T-cell (primary cell): ENCODE measurements around the gene CRP. TPM values are rescaled to one million over a fixed set of nuclear protein-coding genes. Genes with fewer than 3 reads are reported as not detected.

Source experiments
- ATAC-seq, 4 experiments: fragments of 200-7000 bp in 3 of 4; fragments of 150-1000 bp in 1 of 4; cut with Tn5 transposase; replicated peaks in 1 of 4; 1 replicate in 3 of 4; 2 replicates in 1 of 4; pipeline ENCODE4 v1.10.0; 2021; ENCODE audit warnings: moderate library complexity in 3 of 4, mild to moderate bottlenecking in 2 of 4, moderate number of reproducible peaks in 1 of 4
- CTCF ChIA-PET, 2 donors: fragments of 300-600 bp; sonication (Branson Sonifier 250); formaldehyde crosslinking; loops; one replicate each; lab custom pipeline; 2022; ENCODE audit warnings: antibody characterized with exemption in 2 of 2; lab: Charles Lee
- POLR2A ChIA-PET, 2 donors: fragments of 300-600 bp; sonication (Branson Sonifier 250); formaldehyde crosslinking; loops; one replicate each; lab custom pipeline; 2022; ENCODE audit warnings: antibody characterized with exemption in 2 of 2; lab: Charles Lee
- DNase-seq, 35 experiments: peaks; one replicate each; pipeline versions ENCODE4 v3.0.0 to v3.0.0-alpha.2; 2013 to 2023
- H3K27ac ChIP-seq: one replicate; pipeline ENCODE4 v1.5.1; 2013; ENCODE audit warnings: low read length
- H3K27me3 ChIP-seq, 2 experiments: replicated peaks in 1 of 2; 1 replicate in 1 of 2; 2 replicates in 1 of 2; pipeline versions ENCODE4 v1.6.1 to v1.7.0; 2013; ENCODE audit warnings: low read length in 1 of 2, mixed read lengths in 1 of 2; ENCODE audit not compliant: control insufficient read depth in 2 of 2, insufficient read depth in 2 of 2; ENCODE audit errors: extremely low read depth in 1 of 2
- H3K36me3 ChIP-seq, 2 donors: 1 replicate in 1 of 2; 2 replicates in 1 of 2; pipeline versions ENCODE4 v1.6.1 to v1.7.0; 2013; ENCODE audit warnings: low read length in 1 of 2; ENCODE audit not compliant: control insufficient read depth in 2 of 2, insufficient read depth in 1 of 2; ENCODE audit errors: extremely low read depth in 1 of 2
- H3K4me1 ChIP-seq, 2 experiments: 1 replicate in 1 of 2; 2 replicates in 1 of 2; pipeline versions ENCODE4 v1.6.1 to v1.7.0; 2013; ENCODE audit warnings: low read length in 2 of 2, mixed read lengths in 1 of 2; ENCODE audit not compliant: insufficient read depth in 2 of 2, control insufficient read depth in 1 of 2; ENCODE audit errors: extremely low read depth in 1 of 2
- H3K4me3 ChIP-seq, 2 donors: 1 replicate in 1 of 2; 2 replicates in 1 of 2; pipeline versions ENCODE4 v1.5.1 to v1.7.0; 2013; ENCODE audit warnings: mild to moderate bottlenecking in 2 of 2, low read length in 1 of 2, moderate library complexity in 1 of 2; ENCODE audit not compliant: control insufficient read depth in 1 of 2; ENCODE audit errors: extremely low read depth in 1 of 2
- H3K9me3 ChIP-seq: 2 replicates; pipeline ENCODE4 v1.7.0; 2013
- H3K27ac Mint-ChIP-seq, 2 donors: one replicate each; pipeline ENCODE4 v1.8.0; 2020 to 2021; ENCODE audit warnings: mild to moderate bottlenecking in 2 of 2, mixed read lengths in 2 of 2
- H3K27me3 Mint-ChIP-seq, 2 donors: one replicate each; pipeline ENCODE4 v1.8.0; 2021 to 2022; ENCODE audit warnings: mixed read lengths in 2 of 2
- H3K36me3 Mint-ChIP-seq: one replicate; pipeline ENCODE4 v1.8.0; 2021; ENCODE audit warnings: mixed read lengths
- H3K4me1 Mint-ChIP-seq, 3 donors: one replicate each; pipeline ENCODE4 v1.8.0; 2020 to 2022; ENCODE audit warnings: mixed read lengths in 3 of 3, mild to moderate bottlenecking in 1 of 3
- H3K4me3 Mint-ChIP-seq, 3 donors: one replicate each; pipeline ENCODE4 v1.8.0; 2020 to 2022; ENCODE audit warnings: mild to moderate bottlenecking in 3 of 3, mixed read lengths in 3 of 3, moderate library complexity in 3 of 3
- H3K9me3 Mint-ChIP-seq, 3 donors: one replicate each; pipeline ENCODE4 v1.8.0; 2020 to 2022; ENCODE audit warnings: mixed read lengths in 3 of 3
- WGBS: methylation state at CpG from one replicate; pipeline ENCODE4 v1.1.5; 2013; ENCODE audit warnings: missing lambda C conversion rate; ENCODE audit not compliant: insufficient coverage; 5-methylcytosine and 5-hydroxymethylcytosine counted together
- total RNA-seq, 35 experiments: library from RNA in 6 of 35; stranded (reverse) in 6 of 35; fragments of 120-200 nt in 1 of 35; gene quantifications; one replicate each; pipeline versions ENCODE4 v1.2.1 to v1.2.4 and lab custom pipeline; 2013 to 2026

The CRP gene
- total RNA-seq (1 to 10 TPM in 2 of 5 donors, under 1 TPM in 1, not detected in 2; 0.73 to 2.1 (median 1.7) TPM), total RNA-seq (lab: John Stamatoyannopoulos, UW) (0 to 0.06 (median 0) reads per million in 29 experiments)
- total RNA-seq (2013) = not detected

GRCh38 chr1:159714529-159714928, at the start of gene CRP:
CRP (minus strand) TSS chr1:159714589; CDS start chr1:159714485, 104 bp downstream.
- no CpG with 5 or more reads among the region's 6 CpGs for WGBS

GRCh38 chr1:159763686-159764085, 49.3 kb upstream of the CRP start:
- CTCF ChIA-PET = no interaction called here

More at GRCh38 chr1:159714529-159714928, at the start of gene CRP:
- no peak within 1 kb of the TSS for H3K4me3 ChIP-seq
- H3K27ac ChIP-seq = no peak within 1 kb of the TSS
- peaks cover 12 to 15% (median 13%) of the 10 kb centered on the region in 3 donors for H3K9me3 Mint-ChIP-seq
- ChIA-PET POLR2A (no interaction called here), CTCF (no interaction called here)
- H3K4me1 ChIP-seq = no peaks in the 10 kb centered on the region
- no peak for ATAC-seq
- no peak within 1 kb of the TSS for H3K4me3 Mint-ChIP-seq
- no peak within 1 kb of the TSS for H3K27ac Mint-ChIP-seq
- no peaks in the 10 kb centered on the region for H3K9me3 ChIP-seq
- no peaks in the 10 kb centered on the region for H3K36me3 Mint-ChIP-seq
- peaks cover 27 to 32% of the 10 kb centered on the region in 2 donors for H3K27me3 Mint-ChIP-seq
- peaks cover 0 to 16% of the 10 kb centered on the region in 2 experiments for H3K27me3 ChIP-seq
- H3K4me1 Mint-ChIP-seq = no peaks in the 10 kb centered on the region
- DNase-seq = no peak
- H3K36me3 ChIP-seq = no peaks in the 10 kb centered on the region

GRCh38 chr1:159756397-159756796, 42.0 kb upstream of the CRP start:
- Mint-ChIP-seq H3K4me3 (no peak overlapping the region), H3K27me3 (peaks cover 7 to 14% of the 10 kb centered on the region in 2 donors), H3K9me3 (no peaks in the 10 kb centered on the region), H3K36me3 (no peaks in the 10 kb centered on the region), H3K4me1 (no peaks in the 10 kb centered on the region), H3K27ac (no peak overlapping the region)
- Histone ChIP-seq H3K4me1 (no peaks in the 10 kb centered on the region), H3K4me3 (no peak overlapping the region), H3K27me3 (no peaks in the 10 kb centered on the region), H3K9me3 (no peaks in the 10 kb centered on the region), H3K27ac (no peak overlapping the region), H3K36me3 (no peaks in the 10 kb centered on the region)
- ChIA-PET CTCF (no interaction called here), POLR2A (no interaction called here)
- ATAC-seq (no peak), DNase-seq (no peak)

More at GRCh38 chr1:159763686-159764085, 49.3 kb upstream of the CRP start:
- Histone ChIP-seq H3K9me3 (no peaks in the 10 kb centered on the region), H3K27me3 (peaks cover 0 to 7% of the 10 kb centered on the region in 2 experiments), H3K4me3 (no peak overlapping the region), H3K36me3 (no peaks in the 10 kb centered on the region), H3K27ac (no peak overlapping the region), H3K4me1 (no peaks in the 10 kb centered on the region)
- no CpG with 5 or more reads among the region's 1 CpG for WGBS
- POLR2A ChIA-PET = no interaction called here
- no peak for DNase-seq
- ATAC-seq = no peak
- H3K4me3 Mint-ChIP-seq = no peak overlapping the region
- peaks cover 5 to 18% of the 10 kb centered on the region in 2 donors for H3K27me3 Mint-ChIP-seq
- H3K27ac Mint-ChIP-seq = no peak overlapping the region
- H3K9me3 Mint-ChIP-seq = no peaks in the 10 kb centered on the region
- H3K4me1 Mint-ChIP-seq = no peaks in the 10 kb centered on the region
- no peaks in the 10 kb centered on the region for H3K36me3 Mint-ChIP-seq

GRCh38 chr1:159755451-159756007, 41.1 kb upstream of the CRP start:
- no peak overlapping the region for H3K27ac ChIP-seq
- H3K4me1 ChIP-seq = no peaks in the 10 kb centered on the region
- no peaks in the 10 kb centered on the region for H3K36me3 Mint-ChIP-seq
- H3K27ac Mint-ChIP-seq = no peak overlapping the region
- no peak for ATAC-seq
- H3K9me3 ChIP-seq = no peaks in the 10 kb centered on the region
- no peak for DNase-seq
- ChIA-PET POLR2A (no interaction called here), CTCF (no interaction called here)
- no peak overlapping the region for H3K4me3 ChIP-seq
- H3K36me3 ChIP-seq = no peaks in the 10 kb centered on the region
- no peaks in the 10 kb centered on the region for H3K4me1 Mint-ChIP-seq
- no peak overlapping the region for H3K4me3 Mint-ChIP-seq
- no peaks in the 10 kb centered on the region for H3K27me3 ChIP-seq
- no peaks in the 10 kb centered on the region for H3K9me3 Mint-ChIP-seq
- WGBS = no CpG with 5 or more reads among the region's 3 CpGs
- peaks cover 3 to 13% of the 10 kb centered on the region in 2 donors for H3K27me3 Mint-ChIP-seq

GRCh38 chr1:159753386-159753785, 39.0 kb upstream of the CRP start:
- no peak overlapping the region for H3K27ac Mint-ChIP-seq
- H3K36me3 ChIP-seq = no peaks in the 10 kb centered on the region
- H3K4me3 ChIP-seq = no peak overlapping the region
- no peak overlapping the region for H3K27ac ChIP-seq
- DNase-seq = no peak
- H3K9me3 Mint-ChIP-seq = no peaks in the 10 kb centered on the region
- no peaks in the 10 kb centered on the region for H3K27me3 ChIP-seq
- peaks cover 3 to 13% of the 10 kb centered on the region in 2 donors for H3K27me3 Mint-ChIP-seq
- no peaks in the 10 kb centered on the region for H3K9me3 ChIP-seq
- WGBS = 81% methylated on average over 2 of the region's 4 CpGs
- H3K4me1 Mint-ChIP-seq = no peaks in the 10 kb centered on the region
- no peaks in the 10 kb centered on the region for H3K4me1 ChIP-seq
- ChIA-PET POLR2A (interaction anchor here in 1 of 2 donors (0.5 kb wide), 1 partner anchor 192 kb away, joined by 3 read pairs; no protein-coding TSS in a partner anchor), CTCF (no interaction called here)
- no peak for ATAC-seq
- H3K36me3 Mint-ChIP-seq = no peaks in the 10 kb centered on the region
- no peak overlapping the region for H3K4me3 Mint-ChIP-seq

- CTCF ChIA-PET = no interaction called here
- WGBS = no CpG with 5 or more reads among the region's 4 CpGs
- Histone ChIP-seq H3K4me1 (no peaks in the 10 kb centered on the region), H3K4me3 (no peak overlapping the region), H3K9me3 (no peaks in the 10 kb centered on the region), H3K27me3 (no peaks in the 10 kb centered on the region), H3K27ac (no peak overlapping the region), H3K36me3 (no peaks in the 10 kb centered on the region)
- POLR2A ChIA-PET = interaction anchor here in 1 of 2 donors (0.5 kb wide), 1 partner anchor 638 kb away, joined by 3 read pairs; no protein-coding TSS in a partner anchor
- peaks cover 3 to 13% of the 10 kb centered on the region in 2 donors for H3K27me3 Mint-ChIP-seq
- no peaks in the 10 kb centered on the region for H3K36me3 Mint-ChIP-seq
- no peak overlapping the region for H3K27ac Mint-ChIP-seq
- H3K4me1 Mint-ChIP-seq = no peaks in the 10 kb centered on the region
- no peak for DNase-seq
- H3K4me3 Mint-ChIP-seq = no peak overlapping the region
- ATAC-seq = no peak
- no peaks in the 10 kb centered on the region for H3K9me3 Mint-ChIP-seq
These were observed 37.8 kb upstream of the CRP start for GRCh38 chr1:159752135-159752580.
